Embryonic facial prominence (tissue), 1 donor: ENCODE data around the gene AHSP.
"Not testable (repeated sequence)": the region's sequence is repeated elsewhere in the genome, so short reads cannot be mapped to it uniquely, and the experiment has no call there.

Experiments
- DNase-seq: peaks from one replicate; pipeline ENCODE4 v3.0.0-alpha.2; 2016; ENCODE audit errors: extremely low spot score

AHSP gene, protein sequence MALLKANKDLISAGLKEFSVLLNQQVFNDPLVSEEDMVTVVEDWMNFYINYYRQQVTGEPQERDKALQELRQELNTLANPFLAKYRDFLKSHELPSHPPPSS

DNA sequence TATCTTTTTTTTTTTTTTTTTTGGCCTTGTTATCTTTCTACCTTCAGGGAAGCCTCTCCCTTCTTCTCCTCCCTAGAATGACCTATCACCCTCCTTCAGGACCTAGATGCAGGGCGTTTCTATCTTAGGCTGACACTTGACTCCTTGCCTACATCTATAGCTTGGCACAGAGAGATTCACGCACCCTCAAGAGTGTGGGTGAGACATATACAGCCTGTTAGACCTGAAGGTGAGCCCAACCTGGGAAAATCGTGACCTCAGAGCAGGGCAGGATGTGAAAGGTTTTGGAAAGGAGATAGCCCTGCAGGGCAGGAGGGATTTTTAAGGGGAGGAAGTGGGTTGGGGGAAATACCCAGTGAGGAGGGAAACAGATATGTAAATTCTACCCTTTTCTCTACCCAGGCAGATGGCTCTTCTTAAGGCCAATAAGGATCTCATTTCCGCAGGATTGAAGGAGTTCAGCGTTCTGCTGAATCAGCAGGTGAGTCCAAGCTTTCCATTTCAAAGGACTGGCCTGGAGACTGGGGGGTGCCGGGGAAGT is at the start of gene AHSP:
AHSP (plus strand) TSS at position 167 of the 541 bp plus-strand sequence; CDS start at position 407, 240 bp downstream.
- DNase-seq = no peak

DNA sequence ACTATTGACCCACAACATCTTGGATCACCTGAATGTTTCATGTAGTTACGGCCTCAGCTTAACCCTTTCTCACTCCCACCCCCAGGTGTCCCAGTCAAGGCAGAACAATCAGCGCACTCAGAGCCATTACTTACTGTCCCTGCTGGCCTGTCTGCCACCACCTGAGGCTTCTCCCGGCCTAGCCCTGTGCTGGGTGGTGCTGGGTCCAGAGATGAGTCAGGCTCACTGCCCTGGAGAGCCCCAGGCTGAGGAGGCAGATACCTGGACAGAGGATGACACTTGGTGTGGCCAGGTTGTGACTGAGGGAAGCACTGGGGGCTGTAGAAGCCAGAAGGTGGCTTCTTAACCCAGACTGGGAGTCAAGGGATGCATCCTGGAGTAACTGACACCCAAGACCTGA is 48.7 kb upstream of the AHSP start:
- DNase-seq = no peak

DNA sequence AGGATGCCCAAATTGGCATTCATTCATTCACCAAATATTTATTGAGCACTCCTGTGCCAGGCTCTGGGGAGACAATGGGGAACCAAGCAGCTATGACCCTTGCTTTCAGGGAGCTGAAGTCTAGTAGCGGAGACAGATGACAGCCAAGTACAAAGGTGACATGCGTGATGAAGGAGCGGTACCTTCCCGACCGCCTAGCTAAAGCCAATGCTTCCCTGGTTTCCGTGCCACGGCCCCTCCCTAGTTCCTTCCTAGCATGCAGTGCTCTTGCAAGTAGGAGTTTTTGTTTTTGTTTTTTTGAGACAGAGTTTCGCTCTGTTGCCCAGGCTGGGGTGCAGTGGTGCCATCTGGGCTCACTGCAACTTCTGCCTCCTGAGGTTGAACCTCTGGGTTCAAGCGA is 47.9 kb upstream of the AHSP start:
- DNase-seq = no peak

DNA sequence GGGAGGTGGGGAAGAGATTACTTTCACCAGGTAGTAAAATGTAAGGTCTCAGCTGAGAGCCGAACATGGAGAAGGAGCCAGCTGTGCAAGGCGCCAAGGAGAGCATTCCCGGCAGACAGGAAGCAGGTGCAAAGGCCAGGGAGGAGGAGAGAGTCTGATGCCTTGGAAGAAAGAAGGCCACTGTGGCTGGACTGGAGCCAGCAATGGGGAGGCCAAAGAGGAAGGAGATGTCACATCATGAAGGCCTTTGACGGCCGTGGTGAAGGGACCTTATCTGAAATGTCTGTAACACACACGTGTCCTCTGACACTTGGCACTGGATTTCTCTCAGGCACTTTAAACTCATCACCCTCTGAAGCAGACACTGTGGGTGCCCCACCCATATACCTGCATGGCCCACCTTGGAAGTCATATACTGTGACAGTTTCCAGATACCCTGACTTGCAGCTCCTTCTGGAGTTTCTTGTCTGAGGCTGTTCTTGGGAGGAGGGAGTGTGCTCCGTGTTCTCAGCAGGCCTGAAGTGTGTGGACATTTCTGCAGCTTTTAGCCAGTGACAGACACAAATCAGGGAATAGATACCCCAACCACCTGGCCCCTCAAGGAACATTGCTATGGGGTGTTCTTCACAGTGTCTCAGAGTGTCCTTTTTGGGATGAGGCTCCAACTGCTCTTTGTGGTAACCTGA is 46.7 kb upstream of the AHSP start:
- DNase-seq = no peak

DNA sequence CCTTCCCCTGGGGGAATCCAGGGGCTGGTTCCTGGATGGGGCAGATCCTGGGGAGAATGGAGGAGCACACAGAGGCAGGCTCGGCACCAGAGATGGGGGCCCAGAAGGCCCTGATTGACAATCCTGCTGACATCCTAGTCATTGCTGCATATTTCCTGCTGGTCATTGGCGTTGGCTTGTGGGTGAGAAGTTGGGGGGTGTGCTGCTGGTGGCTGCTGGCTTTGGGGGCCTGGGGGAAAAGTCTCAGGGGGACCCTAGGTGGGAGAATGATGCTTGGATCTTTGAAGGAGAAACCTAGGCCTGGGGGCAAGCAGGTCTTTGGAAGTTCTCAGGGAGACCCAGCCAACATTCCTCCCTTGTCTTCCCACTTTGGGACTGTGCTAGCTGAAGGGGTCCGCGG is 44.6 kb upstream of the AHSP start, which contains the start of gene SLC5A2:
SLC5A2 (plus strand) TSS at position 43 of the 400 bp plus-strand sequence; CDS start at position 57, 14 bp downstream.
- DNase-seq = no peak

DNA sequence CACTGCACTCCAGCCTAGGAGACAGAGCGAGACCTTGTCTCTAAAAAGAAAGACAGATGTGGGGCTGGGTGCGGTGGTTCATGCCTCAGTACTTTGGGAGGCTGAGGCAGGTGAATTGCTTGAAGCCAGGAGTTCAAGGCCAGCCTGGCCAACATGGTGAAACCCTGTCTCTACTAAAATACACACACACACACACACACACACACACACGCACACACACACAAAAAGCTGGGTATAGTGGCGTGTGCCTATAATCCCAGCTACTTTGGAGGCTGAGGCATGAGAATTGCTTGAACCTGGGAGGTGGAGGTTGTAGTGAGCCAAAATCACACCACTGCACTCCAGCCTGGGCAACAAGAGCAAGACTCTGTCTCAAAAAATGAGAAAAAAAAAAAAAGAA is 43.7 kb upstream of the AHSP start:
- DNase-seq = not testable (repeated sequence)

DNA sequence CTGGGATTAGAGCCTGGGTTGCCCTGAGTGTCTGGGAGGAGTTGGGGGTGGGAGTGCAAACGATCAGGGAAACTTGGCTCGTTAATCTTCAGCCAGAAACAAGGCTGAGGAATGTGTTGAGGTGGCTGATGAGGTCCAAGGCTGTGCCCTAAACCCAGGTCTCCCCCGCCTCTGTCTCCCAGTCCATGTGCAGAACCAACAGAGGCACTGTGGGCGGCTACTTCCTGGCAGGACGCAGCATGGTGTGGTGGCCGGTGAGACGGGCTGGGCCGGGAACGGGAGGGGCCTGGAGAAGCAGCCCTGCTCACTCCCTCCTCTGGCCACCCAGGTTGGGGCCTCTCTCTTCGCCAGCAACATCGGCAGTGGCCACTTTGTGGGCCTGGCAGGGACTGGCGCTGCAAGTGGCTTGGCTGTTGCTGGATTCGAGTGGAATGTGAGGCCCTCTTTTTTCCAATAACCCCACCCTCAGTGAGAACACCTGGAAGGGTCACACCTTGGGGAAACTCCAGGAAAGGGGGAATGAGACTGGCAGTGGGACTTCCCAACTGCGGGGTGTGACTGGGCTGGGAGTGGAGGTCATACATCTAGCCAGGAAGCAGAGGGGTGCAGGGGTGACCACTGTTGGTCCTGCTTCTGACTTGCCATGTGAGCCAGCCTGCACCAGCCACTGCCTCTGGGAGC is 43.1 kb upstream of the AHSP start:
- no peak for DNase-seq

DNA sequence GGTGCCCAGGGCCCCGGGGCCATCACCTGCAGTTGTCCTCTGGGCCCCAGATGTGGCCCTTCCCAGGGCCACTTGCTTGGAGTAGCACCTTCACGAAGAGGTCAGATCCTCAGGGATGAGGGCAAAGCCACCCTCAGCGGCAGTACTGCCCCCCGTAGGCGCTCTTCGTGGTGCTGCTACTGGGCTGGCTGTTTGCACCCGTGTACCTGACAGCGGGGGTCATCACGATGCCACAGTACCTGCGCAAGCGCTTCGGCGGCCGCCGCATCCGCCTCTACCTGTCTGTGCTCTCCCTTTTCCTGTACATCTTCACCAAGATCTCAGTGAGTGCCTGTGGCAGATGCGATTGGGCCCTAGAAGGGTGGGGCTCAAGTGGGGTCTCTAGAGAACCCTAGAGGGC is 42.1 kb upstream of the AHSP start:
- no peak for DNase-seq

DNA sequence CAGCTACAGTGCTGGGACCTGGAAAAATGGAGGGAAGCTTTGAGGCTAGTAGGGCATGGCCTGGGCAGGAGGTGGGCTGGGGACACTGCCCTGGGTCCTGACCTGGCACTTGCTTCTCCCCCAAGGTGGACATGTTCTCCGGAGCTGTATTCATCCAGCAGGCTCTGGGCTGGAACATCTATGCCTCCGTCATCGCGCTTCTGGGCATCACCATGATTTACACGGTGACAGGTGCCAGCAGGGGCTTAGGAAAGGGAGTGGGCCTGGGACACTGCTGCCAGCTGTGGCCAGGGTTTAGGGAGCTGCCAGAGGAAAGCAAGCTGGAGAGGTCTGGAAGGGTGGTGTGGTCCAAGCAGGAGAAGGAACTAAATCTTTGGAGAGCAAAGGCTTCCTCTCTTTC is 41.7 kb upstream of the AHSP start:
- no peak for DNase-seq

DNA sequence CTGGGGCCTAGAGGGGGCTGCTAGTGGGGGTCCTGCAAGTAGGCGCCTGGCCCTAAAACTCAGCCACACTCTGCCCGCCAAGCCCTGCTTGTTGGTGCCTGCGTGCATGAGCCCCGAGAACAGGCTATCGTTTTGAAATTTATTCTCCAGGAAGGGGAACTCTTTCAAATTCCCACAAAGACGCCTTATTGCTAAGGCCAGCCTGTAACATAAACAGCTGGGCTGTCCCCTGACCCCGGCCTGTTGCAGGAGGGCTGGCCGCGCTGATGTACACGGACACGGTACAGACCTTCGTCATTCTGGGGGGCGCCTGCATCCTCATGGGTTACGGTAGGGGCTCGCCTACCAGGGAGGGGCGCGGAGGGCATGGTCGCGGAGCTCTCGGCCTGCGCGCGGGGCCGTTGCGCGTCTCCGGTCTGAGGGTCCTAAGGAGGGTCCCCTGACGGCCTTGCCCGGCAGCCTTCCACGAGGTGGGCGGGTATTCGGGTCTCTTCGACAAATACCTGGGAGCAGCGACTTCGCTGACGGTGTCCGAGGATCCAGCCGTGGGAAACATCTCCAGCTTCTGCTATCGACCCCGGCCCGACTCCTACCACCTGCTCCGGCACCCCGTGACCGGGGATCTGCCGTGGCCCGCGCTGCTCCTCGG is 40.5 kb upstream of the AHSP start:
- DNase-seq = no peak

DNA sequence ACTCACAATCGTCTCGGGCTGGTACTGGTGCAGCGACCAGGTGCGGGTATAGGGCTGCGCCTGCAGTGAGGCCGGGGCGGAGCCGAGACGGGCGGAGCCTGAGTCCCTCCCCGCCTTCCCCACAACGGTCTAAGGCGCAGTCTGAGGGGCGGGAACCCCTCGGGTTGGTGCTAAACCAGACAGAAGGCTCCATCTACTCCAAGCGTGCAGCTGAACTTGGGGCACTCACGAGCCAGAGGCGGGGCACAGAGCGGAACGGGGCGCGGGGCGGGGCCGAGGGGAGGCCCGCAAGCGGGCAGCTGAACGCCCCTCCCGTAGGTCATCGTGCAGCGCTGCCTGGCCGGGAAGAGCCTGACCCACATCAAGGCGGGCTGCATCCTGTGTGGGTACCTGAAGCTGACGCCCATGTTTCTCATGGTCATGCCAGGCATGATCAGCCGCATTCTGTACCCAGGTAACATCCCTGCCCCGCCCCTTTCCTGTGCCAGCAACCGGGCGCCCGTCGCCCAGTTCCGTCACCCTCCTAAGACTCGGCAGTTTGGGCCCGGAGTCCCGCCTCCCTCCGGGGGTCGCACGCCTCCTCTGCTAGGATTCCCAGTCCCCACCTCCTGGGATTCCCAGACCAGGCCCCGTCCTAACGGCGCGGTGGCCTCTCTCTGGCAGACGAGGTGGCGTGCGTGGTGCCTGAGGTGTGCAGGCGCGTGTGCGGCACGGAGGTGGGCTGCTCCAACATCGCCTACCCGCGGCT is 39.8 kb upstream of the AHSP start:
- no peak for DNase-seq

DNA sequence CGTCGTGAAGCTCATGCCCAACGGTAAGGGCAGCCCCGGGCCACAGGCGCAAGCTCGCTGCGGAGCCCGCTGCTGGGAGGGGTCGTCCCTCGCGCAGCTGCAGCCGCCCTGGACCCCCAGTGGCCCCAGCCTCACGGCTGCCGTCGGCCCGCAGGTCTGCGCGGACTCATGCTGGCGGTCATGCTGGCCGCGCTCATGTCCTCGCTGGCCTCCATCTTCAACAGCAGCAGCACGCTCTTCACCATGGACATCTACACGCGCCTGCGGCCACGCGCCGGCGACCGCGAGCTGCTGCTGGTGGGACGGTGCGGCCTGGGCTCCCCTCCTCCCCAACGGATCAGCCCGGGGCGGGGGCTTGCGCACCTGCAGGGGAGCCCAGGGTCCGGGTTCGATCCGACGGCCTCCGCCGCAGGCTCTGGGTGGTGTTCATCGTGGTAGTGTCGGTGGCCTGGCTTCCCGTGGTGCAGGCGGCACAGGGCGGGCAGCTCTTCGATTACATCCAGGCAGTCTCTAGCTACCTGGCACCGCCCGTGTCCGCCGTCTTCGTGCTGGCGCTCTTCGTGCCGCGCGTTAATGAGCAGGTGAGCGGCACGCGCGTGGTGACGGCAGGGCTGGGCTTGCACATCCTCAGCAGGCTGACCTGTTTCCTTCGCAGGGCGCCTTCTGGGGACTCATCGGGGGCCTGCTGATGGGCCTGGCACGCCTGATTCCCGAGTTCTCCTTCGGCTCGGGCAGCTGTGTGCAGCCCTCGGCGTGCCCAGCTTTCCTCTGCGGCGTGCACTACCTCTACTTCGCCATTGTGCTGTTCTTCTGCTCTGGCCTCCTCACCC is 39.0 kb upstream of the AHSP start:
- no peak for DNase-seq

DNA sequence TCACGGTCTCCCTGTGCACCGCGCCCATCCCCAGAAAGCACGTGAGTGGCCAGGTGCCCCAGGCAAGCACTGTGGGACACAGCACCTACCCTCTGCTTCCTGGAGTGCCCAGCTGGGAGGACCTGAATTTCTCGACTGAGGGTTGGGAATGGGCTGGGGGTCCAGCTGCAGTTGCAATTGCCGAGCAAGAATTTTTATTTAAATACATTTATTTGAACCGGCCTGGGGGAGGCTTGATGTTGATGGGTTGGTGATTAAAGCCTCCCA is 38.5 kb upstream of the AHSP start:
- DNase-seq = no peak

DNA sequence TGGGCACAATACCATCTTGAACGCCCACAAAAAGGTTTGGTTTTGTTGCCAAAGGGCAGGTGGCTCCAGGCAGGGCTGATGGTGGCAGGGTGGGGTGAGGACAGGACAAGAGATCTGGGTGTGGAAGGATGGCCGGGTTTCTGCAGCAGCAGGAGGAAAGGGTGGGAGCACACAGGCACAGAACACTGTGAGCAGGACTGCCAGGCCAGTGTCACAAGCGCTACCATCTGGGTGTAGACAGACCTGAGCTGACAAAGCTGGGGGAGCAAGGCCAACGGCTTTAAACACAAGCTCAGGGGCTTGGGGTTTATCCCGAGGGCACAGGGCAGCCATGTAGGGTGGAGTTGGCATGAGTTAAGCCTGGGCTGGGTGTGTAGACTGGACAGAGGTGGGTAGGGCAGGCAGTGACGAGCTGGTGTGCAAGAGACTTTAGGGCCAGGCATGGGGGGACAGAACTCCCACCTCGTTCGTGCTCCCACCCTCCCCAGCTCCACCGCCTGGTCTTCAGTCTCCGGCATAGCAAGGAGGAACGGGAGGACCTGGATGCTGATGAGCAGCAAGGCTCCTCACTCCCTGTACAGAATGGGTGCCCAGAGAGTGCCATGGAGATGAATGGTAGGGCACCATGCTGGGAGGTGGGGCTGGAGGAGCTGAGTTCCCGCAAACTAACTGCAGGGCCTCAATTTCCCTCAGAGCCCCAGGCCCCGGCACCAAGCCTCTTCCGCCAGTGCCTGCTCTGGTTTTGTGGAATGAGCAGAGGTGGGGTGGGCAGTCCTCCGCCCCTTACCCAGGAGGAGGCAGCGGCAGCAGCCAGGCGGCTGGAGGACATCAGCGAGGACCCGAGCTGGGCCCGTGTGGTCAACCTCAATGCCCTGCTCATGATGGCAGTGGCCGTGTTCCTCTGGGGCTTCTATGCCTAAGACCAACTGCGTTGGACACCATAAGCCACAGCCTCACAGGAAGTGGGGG is 37.8 kb upstream of the AHSP start:
- DNase-seq = no peak

DNA sequence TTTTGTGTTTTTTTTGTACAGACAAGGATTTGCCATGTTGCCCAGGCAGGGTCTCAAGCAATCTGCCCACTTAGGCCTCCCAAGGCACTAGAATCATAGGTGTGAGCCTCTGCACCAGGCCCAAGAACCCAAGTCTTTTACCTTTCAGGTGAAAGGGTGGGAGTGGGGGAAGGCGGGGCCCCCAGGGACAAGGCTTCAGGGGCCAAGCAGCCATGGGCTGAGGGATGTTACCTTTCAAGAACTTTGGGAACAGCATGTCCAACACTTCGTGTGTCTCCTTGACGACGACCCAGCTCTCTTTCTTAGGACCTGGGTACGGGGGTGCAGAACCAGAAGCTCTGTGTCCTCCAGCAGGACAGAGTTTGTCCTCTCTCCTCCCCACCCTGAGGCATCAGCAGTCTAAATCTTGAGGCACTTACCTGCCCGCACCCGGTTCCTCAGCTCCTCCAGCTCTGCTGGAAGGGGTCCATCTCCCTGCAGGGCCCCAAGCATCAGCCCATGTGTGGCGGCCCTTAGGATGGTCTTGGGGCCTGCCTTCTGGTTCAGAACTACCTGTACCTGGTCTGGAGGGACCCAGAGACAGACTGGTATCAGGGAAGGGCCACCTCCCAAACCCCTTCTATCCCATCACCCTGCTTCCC is 35.8 kb upstream of the AHSP start:
- DNase-seq = no peak

DNA sequence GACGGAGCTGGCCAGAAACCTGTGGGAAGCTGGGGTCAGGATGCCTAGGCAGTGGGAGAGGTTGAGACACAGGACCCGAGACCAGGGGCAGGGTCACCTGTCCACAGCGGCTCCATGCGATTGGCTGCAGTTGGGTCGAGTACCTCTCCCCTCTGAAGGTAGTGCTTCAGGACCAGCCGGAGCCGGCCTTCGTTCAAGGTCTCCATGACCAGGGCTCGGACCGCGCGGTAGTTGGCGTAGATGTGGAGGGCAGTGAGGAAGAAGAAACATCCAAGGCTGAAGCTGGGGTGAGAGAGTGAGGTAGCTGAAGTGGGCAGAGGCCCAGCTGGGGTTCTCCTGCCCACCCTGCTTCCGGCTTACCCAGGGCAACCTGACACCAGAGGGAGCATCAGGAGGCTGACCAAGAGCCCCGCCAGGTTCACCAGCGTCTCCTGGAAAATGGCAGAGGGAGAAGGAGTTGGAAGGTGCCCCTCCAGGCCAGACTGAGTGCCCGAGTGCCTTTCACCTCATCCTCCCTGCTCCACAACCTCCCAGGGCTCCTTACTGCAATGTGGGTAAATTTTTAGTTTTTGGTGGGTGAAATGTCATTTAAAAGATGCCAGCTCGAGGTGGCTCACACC is 34.1 kb upstream of the AHSP start:
- no peak for DNase-seq

DNA sequence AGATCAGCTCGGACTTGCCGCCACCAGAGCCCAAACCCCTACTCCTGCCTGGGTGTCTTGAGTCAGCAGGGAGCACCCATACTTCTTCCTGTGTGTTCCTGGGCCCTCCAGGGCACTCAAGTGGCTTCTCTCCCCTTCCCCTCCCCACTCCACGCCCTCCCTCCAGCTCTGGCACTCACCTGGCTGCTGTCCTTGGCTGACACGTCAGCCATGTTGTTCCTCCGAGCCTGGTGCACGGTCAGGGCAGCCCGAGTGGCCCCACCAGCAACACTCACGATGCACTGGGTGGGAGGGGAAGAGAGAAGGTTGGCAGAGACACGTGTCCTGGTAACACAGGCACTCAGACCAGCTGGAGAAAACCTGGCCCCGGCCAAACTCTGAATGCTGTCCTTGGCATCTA is 31.0 kb upstream of the AHSP start:
- DNase-seq = no peak

DNA sequence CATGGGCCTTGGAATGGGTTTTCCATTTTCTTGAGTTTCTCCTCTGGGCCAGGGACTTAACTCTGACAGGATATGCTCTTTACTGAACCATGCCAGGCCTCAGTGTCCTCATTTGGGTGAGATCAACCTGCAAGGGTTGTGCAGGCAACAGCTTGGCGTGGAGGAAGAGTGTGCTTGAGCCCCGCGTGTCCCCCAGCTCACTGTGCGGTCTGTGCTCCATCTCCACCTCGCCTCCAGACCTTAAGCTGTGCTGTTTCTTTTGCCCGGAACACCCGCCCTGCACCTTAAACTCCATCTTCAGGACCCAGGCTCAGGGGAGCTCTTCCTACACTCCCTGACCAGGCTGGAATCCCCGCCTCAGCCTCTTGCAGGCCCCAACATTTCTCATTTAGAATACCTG is 29.2 kb upstream of the AHSP start:
- no peak for DNase-seq

DNA sequence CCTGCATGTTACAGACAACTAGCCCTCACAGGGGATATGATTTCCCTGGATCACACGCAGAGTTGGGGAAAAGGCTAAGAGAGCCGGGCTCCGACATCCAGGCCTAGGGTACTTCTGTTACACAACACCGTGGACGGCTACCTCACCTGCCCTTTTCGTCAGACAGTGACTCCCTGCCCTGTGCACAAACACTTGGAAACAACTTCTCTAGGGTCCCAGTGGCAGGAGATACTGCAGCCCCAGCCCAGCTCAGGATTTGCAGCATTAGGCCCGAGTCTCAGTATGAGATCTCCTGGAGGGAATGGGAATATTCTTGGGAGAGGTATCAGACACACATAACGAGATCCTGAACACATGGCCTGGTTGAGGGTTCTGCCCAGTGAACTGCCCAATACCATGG is 27.8 kb upstream of the AHSP start:
- no peak for DNase-seq
